Body of pancreas (tissue), 4 donors: ENCODE data around the gene ARMS2. TPM values are rescaled to one million over a fixed set of nuclear protein-coding genes. Genes with fewer than 3 reads are reported as not detected.

Source experiments
- ATAC-seq: fragments of 150-250 bp; one replicate; pipeline ENCODE4 v1.9.1; 2016
- DNase-seq, 4 donors: peaks; one replicate each; pipeline ENCODE4 v3.0.0-alpha.2; 2019
- H3K27ac ChIP-seq, 4 donors: fragments of 200-600 bp; sonication (generic); 1 replicate in 3 of 4; 2 replicates in 1 of 4; pipeline versions ENCODE4 v1.5.1 to v1.6.1; 2016 to 2019; ENCODE audit warnings: mild to moderate bottlenecking in 1 of 4, mixed read lengths in 1 of 4, moderate library complexity in 1 of 4
- H3K27me3 ChIP-seq, 2 donors: fragments of 200-600 bp; sonication (generic); one replicate each; pipeline ENCODE4 v1.6.0; 2016; ENCODE audit warnings: mild to moderate bottlenecking in 1 of 2
- H3K36me3 ChIP-seq, 2 donors: fragments of 200-600 bp; sonication (generic); replicated peaks in 1 of 2; 2 replicates each; pipeline ENCODE4 v1.5.1; 2016; ENCODE audit warnings: low read depth in 2 of 2; ENCODE audit not compliant: insufficient read depth in 1 of 2
- H3K4me1 ChIP-seq: fragments of 200-600 bp; sonication (generic); one replicate; pipeline ENCODE4 v1.6.0; 2016
- H3K4me3 ChIP-seq, 2 donors: fragments of 200-600 bp; sonication (generic); 1 replicate in 1 of 2; 2 replicates in 1 of 2; pipeline ENCODE4 v1.5.1; 2016 to 2019
- H3K9me3 ChIP-seq, 3 donors: fragments of 200-600 bp; sonication (generic); 1 replicate in 2 of 3; 2 replicates in 1 of 3; pipeline ENCODE4 v1.5.1; 2016
- POLR2A ChIP-seq, 3 donors: fragments of 450-650 bp; IDR thresholded peaks; one replicate each; pipeline ENCODE4 v1.6.1; 2016; ENCODE audit warnings: antibody characterized with exemption in 3 of 3, mild to moderate bottlenecking in 2 of 3
- WGBS, 2 donors: methylation state at CpG; one replicate each; pipeline ENCODE4 v1.1.5; 2017; 5-methylcytosine and 5-hydroxymethylcytosine counted together
- intact Hi-C: fragments of 100-400 bp; cut with DNase I; formaldehyde crosslinking; loops from one replicate; pipeline ENCODE4 v1.15.1; 2023
- total RNA-seq, 2 donors: library from RNA; depleted of rRNA; stranded (reverse); fragments of >200 nt; gene quantifications; one replicate each; pipeline ENCODE4 v1.1.0, GENCODE V29; 2016
- TF ChIP-seq, protein P1 (sequence below), 7 experiments: fragments of 450-650 bp in 4 of 7; fragments of 200-600 bp in 3 of 7; sonication (generic) in 3 of 7; IDR thresholded peaks; one replicate each; pipeline ENCODE4 v1.5.1; 2016 to 2019; ENCODE audit warnings: antibody characterized with exemption in 7 of 7

ARMS2 gene
- total RNA-seq, 2 donors from 2014 or later = not detected

DNA sequence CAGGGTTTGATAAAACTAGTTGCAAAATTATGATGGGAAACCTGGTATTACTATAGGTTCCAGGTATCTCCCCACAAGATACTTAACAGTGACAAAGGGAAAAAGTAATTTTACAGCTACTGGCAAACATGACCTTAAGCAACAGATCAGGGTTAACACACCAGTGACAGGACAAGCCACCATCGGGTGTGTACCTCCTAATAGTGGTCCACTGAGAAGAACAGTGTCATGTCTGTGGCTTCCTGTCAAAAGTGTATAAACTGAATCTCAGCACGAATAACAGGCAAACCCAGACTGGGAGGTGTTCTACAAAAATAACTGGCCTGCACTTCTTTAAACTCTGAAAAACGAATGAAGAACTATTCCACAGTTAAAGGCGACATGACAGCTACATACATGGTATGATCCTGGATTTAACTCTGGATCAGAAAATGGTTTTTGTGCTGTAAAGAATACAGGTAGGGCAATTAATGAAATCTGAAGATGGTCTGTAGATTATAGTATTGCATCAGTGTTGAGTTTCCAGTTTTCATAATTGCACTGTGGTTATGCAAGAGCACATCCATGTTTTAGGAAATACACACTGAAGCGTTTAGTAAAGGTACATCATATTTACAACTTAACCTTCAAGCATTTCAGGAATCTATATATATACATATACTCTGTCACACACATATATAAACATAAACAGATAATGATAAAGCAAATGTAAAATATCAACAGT is 32.0 kb upstream of the ARMS2 start:
- intact Hi-C loops = no loop called here
- TF ChIP-seq, protein P1, sequence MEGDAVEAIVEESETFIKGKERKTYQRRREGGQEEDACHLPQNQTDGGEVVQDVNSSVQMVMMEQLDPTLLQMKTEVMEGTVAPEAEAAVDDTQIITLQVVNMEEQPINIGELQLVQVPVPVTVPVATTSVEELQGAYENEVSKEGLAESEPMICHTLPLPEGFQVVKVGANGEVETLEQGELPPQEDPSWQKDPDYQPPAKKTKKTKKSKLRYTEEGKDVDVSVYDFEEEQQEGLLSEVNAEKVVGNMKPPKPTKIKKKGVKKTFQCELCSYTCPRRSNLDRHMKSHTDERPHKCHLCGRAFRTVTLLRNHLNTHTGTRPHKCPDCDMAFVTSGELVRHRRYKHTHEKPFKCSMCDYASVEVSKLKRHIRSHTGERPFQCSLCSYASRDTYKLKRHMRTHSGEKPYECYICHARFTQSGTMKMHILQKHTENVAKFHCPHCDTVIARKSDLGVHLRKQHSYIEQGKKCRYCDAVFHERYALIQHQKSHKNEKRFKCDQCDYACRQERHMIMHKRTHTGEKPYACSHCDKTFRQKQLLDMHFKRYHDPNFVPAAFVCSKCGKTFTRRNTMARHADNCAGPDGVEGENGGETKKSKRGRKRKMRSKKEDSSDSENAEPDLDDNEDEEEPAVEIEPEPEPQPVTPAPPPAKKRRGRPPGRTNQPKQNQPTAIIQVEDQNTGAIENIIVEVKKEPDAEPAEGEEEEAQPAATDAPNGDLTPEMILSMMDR (IDR thresholded peaks at IDR 0.05) = no peak
- no peak for TF ChIP-seq POLR2A (IDR thresholded peaks at IDR 0.05)
- Histone ChIP-seq H3K4me1 (no peaks in the 10 kb centered on the region), H3K9me3 (no peaks in the 10 kb centered on the region), H3K27me3 (no peaks in the 10 kb centered on the region), H3K36me3 (no peaks in the 10 kb centered on the region), H3K27ac (no peak overlapping the region), H3K4me3 (no peak overlapping the region)
- ATAC-seq (no peak), DNase-seq (no peak)
- WGBS, 2 donors = 79 to 91% methylated on average over 5 of the region's 5 CpGs

DNA sequence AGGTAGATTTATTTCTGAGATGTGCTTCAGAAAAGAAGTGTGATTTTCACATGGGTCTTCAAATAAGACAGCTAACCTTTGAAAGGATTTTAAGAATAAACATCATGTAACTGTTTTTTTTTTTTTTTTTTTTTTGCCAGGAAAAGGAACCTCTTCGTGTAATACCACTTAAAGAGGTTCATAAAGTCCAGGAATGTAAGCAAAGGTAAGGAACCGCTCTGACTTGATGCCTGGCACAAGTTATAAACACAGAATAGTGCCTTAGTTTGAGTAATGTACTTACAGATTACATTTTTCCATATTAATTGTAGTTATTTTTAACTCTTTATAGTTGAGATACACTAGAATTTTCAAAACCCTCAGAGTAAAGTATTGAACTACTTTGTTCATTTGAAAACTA is 30.4 kb upstream of the ARMS2 start:
- Histone ChIP-seq H3K4me3 (no peak overlapping the region), H3K9me3 (no peaks in the 10 kb centered on the region), H3K27ac (no peak overlapping the region), H3K36me3 (peaks cover under 1 to 4% of the 10 kb centered on the region in 2 donors), H3K27me3 (no peaks in the 10 kb centered on the region), H3K4me1 (no peaks in the 10 kb centered on the region)
- TF ChIP-seq, protein P1 (IDR thresholded peaks at IDR 0.05) = no peak
- no peak for TF ChIP-seq POLR2A (IDR thresholded peaks at IDR 0.05)
- intact Hi-C loops = no loop called here
- DNase-seq = no peak
- no peak for ATAC-seq
- WGBS, 2 donors = 88 to 93% methylated on average over 2 of the region's 2 CpGs

DNA sequence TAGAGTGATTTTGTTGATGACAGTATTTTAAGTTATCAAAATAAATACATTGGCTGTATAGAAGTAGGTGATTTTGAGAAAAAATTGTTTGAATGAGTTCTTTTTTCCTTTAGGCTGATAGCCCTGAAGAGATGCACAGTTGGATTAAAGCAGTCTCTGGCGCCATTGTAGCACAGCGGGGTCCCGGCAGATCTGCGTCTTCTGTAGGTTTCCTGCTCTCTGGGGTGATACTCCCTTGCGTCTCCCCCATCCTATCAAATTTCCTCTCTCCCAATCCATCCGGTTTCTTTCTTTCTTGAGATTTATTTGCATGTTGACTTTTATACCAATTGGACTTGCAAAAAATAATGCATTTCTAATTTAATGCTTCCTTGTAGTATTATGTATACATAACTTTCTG is 27.6 kb upstream of the ARMS2 start:
- WGBS, 2 donors = 91 to 95% methylated on average over 6 of the region's 6 CpGs
- Histone ChIP-seq H3K4me1 (no peaks in the 10 kb centered on the region), H3K9me3 (no peaks in the 10 kb centered on the region), H3K4me3 (no peak overlapping the region), H3K27ac (no peak overlapping the region), H3K36me3 (peaks cover 7 to 9% of the 10 kb centered on the region in 2 donors), H3K27me3 (no peaks in the 10 kb centered on the region)
- DNase-seq = no peak
- intact Hi-C loops = no loop called here
- TF ChIP-seq, protein P1 (IDR thresholded peaks at IDR 0.05) = no peak
- no peak for TF ChIP-seq POLR2A (IDR thresholded peaks at IDR 0.05)
- ATAC-seq = no peak

DNA sequence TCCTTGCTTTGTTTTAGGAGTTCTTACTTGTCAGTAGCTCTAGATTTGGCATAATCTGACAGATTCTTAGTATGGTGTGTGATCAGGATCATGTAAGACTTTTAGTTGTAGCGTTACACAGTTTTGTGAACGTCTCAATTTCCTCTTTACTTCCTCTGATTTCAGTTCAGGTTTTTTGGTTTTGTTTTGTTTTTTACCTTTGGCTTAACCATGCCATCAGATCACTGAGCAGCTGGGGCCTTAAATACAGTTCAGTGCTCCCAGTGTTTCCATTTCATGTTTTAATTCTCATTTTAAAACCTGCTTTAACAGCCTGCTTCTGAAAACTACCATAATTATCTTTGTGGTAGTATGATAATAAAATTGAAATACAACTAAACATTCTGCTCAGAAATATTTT is 27.2 kb upstream of the ARMS2 start:
- ATAC-seq = no peak
- intact Hi-C loops = no loop called here
- no peak for DNase-seq
- no peak for TF ChIP-seq POLR2A (IDR thresholded peaks at IDR 0.05)
- TF ChIP-seq, protein P1 (IDR thresholded peaks at IDR 0.05) = no peak
- 74 to 84% methylated on average over 2 of the region's 2 CpGs for WGBS, 2 donors
- no peak overlapping the region for H3K4me3 ChIP-seq
- no peaks in the 10 kb centered on the region for H3K4me1 ChIP-seq
- no peaks in the 10 kb centered on the region for H3K27me3 ChIP-seq
- peaks cover 7 to 9% of the 10 kb centered on the region in 2 donors for H3K36me3 ChIP-seq
- H3K9me3 ChIP-seq = no peaks in the 10 kb centered on the region
- no peak overlapping the region for H3K27ac ChIP-seq
